NCI-H187 treated with DMSO at 0.1 percent for 48 hours (cell line): ENCODE results near the gene ZNF837.
"Not testable (repeated sequence)": the region's sequence is repeated elsewhere in the genome, so short reads cannot be mapped to it uniquely, and the experiment has no call there.

Source experiments
- DNase-seq: peaks from one replicate; lab custom pipeline; 2025; lab: John Stamatoyannopoulos, UW

The ZNF837 gene

DNA sequence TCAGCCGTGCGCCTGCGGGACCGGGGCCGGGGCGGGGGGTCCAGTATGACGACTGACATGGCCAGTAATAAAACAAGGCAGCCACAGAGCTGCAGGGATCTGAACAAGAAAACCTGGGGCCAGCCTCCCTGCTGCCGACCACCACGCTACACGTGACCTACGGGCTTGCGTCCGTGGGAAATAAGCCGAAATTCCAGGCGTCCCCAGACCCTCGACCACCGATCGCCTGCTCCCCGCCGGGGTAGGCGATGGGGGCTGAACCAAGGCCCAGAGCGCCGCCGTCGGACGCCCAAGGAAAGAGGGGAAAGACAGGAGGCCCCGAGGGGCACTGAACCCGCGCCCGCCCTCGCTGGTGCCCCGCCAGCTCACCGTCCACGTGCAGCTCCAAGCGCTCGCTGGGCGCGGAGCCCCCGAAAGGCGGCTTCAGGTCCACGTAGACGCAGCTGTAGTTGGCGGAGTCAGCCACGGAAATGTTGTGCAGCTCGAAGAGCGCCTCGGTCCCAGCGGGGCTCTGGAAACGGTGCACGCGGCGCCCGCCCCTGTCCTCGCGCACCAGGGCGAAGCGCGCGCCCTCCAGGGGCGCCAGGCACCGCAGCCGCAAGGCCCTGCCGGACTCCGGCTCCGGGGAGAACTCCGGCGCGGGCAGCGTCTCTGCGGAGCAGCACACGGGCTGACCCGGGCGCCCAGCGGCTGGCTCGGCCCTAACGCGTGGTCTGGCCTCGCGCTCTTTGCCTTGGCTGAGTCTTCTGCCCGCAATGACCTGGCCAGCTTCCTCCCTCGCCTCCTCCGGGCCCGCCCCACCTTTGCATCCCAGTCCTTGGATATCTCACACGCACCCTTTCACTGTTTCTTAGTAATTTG lies 30.6 kb downstream of the ZNF837 start:
- no peak for DNase-seq

DNA sequence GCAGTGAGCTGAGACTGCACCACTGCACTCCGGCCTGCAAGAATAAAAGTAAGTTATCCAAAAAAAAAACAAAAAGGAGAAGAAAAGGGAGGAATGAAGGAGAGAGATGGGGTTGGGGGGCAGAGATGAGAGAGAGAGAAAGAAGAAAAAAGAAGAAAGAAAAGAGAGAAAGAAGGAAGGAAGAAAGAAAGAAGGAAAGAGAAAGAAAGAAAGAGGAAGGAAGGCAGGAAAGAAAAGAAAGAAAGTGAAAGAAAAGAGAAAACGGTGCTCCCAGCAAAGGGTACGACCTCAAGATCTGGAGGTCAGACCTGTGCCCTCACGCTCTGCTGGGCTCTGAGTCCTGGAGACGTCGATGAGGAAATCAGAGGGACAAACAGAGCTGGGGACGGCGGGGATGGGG lies 31.2 kb downstream of the ZNF837 start:
- DNase-seq = no peak

DNA sequence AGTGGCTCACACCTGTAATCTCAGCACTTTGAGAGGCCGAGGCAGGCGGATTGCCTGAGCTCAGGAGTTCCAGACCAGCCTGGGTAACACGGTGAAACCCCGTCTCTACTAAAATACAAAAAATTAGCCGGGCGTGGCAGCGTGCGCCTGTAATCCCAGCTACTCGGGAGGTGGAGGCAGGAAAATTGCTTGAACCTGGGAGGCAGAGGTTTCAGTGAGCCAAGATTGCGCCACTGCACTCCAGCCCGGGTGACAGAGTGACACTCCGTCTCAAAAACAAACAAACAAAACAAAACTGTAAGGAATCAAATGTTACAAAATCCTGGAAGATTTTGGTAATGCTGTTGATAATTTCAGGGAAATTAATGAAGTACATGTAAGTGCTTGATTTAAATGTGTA lies 32.8 kb downstream of the ZNF837 start:
- not testable (repeated sequence) for DNase-seq

DNA sequence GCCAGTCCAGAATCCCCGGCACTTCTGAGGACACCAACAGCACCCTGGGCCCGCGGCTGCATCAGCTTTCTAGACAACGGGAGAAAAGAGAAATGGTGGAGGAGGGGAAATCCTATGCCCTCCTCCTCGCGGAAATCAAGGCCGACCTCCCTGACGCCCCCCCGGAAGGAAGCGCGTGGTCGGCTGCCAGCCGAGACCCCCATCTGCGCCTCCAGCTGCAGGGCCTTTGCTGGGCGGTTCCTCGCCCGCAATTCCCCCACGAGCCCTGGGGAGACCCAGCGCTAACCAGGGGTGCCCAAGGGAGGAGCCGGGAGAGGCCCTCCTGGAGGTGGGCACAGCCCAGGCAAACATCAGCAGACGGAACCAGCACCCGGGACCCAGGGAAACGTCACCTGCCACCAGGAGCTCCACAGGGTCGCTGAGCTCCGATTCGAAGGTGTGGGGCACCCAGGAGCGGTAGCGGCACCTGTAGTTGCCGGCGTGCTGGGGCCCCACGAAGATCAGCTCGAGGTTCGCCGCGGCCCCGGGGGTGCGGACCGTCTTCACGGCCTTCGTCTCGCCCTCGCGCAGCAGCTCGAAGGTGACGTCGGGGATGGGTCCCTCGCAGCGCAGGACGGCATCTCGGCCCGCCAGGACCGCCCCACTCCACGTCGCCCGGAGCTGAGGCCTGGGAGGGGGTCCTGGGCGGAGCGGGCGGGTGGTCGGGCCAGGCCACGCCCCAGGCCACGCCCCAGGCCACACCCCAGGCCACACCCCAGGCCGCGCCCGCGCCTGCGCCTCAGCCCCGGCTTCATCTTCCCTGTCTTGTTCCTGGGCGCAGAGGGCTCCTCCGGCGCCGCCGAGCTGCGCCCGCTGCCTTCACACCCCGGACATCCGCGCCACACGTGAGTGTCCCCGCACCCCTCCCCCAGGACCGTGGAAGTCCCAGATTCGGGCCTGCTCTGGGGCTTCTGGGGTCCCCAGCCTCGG lies 33.6 kb downstream of the ZNF837 start:
- DNase-seq = no peak

DNA sequence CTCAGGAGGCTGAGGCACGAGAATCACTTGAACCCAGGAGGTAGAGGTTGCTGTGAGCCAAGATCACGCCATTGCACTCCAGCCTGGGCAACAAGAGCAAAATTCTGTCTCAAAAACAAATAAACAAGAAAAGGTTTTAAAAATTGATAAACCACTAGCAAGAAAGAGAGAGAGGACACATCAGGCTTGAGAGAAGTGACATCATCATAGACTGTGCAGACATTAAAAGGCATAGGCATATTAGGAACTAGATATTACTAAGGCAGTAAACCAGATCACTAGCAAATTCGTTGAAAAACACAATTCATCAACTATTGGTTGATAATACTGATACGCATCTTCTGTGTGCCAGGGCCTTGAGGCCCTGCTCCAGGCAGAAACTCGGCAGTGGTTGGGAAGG lies 35.3 kb downstream of the ZNF837 start:
- no peak for DNase-seq

DNA sequence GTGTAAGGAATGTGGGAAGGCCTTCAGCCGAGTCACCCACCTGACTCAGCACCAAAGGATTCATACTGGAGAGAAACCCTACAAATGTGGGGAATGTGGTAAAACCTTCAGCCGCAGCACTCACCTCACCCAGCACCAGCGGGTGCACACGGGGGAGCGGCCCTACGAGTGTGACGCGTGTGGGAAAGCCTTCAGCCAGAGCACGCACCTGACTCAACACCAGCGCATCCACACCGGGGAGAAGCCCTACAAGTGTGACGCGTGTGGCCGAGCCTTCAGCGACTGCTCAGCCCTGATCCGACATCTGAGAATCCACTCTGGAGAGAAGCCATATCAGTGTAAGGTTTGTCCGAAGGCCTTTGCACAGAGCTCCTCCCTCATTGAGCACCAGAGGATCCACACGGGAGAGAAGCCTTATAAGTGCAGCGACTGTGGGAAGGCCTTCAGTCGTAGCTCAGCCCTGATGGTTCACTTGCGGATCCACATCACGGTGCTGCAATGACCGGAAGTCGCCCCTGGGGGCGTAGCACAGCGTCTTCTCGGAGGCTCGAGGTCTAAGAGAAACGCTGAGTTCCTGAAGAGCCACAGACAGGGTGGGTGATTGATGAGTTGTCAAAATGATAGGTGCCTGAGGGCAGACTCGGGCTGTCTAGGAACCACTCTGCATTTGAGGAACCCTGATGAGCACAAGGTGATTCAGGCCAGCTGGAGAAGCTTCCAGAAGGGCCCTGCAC lies 41.8 kb downstream of the ZNF837 start:
- no peak for DNase-seq

DNA sequence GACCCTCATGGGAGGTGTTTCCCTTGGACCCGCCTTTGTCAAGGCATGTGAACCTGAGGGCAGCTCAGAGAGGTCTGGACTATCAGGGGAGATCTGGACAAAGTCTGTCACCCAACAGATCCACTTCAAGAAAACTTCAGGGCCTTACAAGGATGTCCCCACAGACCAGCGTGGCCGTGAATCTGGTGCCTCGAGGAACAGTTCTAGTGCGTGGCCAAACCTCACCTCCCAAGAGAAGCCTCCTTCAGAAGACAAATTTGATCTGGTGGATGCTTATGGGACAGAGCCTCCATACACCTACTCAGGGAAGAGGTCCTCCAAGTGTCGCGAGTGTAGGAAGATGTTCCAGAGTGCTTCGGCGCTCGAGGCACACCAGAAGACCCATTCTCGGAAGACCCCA lies 42.5 kb downstream of the ZNF837 start:
- DNase-seq = no peak

DNA sequence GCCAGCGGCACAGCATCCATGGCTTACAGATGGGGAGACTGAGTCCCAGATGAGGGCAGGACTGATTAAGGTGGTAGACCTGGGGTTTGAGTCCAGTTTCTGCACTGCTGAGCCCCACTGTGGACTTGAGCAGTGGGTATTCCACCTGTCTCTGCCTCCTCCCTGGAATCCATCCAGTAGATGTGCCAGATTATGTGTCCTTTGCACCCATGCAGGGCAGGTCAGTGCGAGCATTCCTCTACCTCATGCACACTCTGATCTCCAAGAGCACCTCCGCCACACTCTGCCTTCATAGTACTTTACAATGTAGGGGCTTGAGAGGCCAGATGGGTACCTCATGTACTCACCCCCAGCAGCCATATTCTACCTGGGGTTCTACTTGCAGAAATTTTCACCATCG lies 44.0 kb downstream of the ZNF837 start:
- no peak for DNase-seq

- no peak for DNase-seq
Measured at GRCh38 chr19:58336216-58336615, 44.6 kb downstream of the ZNF837 start.

- no peak for DNase-seq
Measured at GRCh38 chr19:58335630-58336029, 45.2 kb downstream of the ZNF837 start.

GRCh38 chr19:58334691-58335249 lies 46.1 kb downstream of the ZNF837 start:
- DNase-seq = no peak

GRCh38 chr19:58332697-58333096 lies 48.1 kb downstream of the ZNF837 start:
- no peak for DNase-seq

GRCh38 chr19:58330458-58330857 lies 50.4 kb downstream of the ZNF837 start:
- no peak for DNase-seq

DNA sequence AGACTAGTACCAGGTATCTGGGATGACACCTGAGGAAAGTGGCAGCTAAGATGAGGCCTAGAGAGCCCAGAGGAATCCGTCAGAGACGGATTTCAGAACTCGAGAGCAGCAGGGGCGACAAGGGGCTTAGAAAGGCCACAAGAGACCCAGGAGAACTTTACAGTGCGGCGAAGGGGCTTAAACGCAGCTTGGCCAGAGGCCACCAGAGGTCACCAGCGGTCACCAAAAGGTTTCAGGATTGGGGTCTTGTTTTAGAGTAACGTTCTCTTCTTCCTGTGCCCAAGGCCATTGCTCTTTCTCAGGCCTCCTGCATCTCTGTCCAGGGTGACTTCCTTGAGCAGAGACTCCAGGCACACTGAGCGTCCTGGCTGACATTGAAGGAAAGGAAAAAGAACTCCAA lies 51.8 kb downstream of the ZNF837 start:
- DNase-seq = no peak

GRCh38 chr19:58326914-58327726 lies 53.7 kb downstream of the ZNF837 start, which contains the start of gene ZSCAN22:
Gene ZSCAN22 (plus strand): TSS chr19:58326994. CDS start chr19:58334803, 7,809 bp downstream.
- DNase-seq = peak; percentile 93

DNA sequence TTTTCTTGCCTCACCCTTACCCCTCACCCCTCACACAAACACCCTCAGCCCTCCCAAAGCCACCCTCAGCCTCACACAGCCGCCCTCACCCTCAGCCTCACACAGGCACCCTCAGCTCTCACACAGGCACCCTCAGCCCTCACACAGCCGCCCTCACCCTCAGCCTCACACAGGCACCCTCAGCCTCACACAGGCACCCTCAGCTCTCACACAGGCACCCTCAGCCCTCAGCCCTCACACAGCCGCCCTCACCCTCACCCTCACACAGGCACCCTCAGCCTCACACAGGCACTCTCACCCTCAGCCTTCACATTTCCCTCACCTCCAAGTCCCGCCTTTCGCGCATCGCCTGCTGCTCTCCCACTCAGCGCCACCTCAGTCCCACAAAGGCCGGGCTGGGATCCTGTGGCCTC lies 54.3 kb downstream of the ZNF837 start:
- DNase-seq = no peak

- no peak for DNase-seq
Measured at GRCh38 chr19:58325311-58326022, 55.4 kb downstream of the ZNF837 start.

DNA sequence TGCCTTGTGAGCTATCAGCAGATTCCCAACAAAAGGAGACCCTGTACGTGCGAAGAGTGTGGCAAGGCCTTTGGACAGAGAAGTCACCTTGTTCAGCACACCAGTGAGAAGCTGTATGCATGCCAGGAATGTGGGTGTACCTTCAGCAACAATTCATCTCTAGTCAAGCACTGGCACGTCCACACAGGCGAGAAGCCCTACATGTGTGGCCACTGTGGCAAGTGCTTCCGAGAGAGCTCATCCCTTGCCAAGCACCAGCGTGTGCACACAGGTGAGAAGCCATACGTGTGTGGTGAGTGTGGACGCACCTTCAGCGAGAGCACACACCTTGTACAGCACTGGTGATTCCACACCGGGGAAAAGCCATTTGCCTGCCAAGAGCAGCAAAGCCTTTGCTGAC lies 61.6 kb downstream of the ZNF837 start:
- no peak for DNase-seq

- no peak for DNase-seq
Measured at GRCh38 chr19:58318297-58318696, 62.5 kb downstream of the ZNF837 start.
